ENCODE measurements around the gene ATP6V0C.

Gene ATP6V0C

DNA sequence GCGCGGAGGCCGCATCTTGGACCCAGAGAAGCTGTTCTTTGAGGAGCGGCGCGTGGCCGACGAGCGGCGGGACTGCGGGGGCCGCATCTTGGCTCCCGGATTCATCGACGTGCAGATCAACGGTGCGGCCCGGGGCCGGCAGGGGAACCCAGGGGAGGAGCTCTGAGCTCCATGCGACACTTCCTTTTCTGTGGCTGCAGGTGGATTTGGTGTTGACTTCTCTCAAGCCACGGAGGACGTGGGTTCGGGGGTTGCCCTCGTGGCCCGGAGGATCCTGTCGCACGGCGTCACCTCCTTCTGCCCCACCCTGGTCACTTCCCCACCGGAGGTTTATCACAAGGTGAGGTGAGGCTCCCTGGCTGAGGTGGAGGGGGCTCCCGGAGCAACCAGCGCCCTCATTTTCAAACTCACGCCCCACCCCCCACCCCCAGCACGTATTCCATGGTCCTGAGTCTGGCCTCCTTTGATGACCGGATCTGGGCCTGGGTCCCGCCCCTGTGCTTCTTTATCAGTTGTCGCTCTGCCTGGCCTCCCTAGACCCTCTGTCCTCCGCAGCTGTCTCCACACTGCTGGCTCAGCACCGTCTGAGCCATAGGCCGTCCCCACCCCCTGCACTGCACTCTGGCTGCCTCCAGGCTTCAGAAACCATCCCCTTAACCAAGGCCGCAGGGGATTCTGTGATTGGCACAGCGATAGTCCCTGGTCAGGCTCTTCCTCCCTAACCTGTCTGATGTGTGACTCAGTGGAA lies 7.2 kb downstream of the ATP6V0C start:
- peak overlapping the region; percentile 83 for H3K4me3 Mint-ChIP-seq
- H3K27ac Mint-ChIP-seq = peak overlapping the region; percentile 86
- H3K9me3 Mint-ChIP-seq = no peaks in the 10 kb centered on the region
- H3K27me3 Mint-ChIP-seq = no peaks in the 10 kb centered on the region
- peak; percentile 86 for ATAC-seq
- H3K36me3 Mint-ChIP-seq = peaks cover 47% of the 10 kb centered on the region
- peaks cover 66% of the 10 kb centered on the region for H3K4me1 Mint-ChIP-seq

DNA sequence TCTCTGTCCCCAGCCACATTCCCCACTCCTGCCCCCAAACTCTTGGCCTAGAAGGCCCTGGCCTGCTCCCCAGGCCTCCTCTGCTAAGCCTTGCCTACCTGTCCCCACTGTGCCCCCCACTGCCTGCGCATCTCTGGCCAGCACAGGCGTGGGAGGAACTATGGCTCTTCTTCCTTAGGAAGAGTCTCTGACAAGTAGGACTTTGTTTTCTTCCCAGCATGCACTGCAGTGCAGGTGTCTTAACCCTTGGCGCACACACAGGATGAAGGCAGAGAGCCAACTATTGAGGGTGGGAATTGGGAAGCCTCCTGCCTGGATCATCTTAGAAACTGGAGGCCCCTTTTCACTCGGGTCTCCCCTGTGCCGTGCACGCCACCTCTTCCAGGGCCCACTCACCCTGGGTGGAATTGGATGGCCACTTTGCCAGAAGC lies 10.1 kb downstream of the ATP6V0C start:
- Mint-ChIP-seq H3K27ac (peak overlapping the region; percentile 40), H3K4me1 (peaks cover 43% of the 10 kb centered on the region), H3K27me3 (no peaks in the 10 kb centered on the region), H3K36me3 (peaks cover 49% of the 10 kb centered on the region), H3K4me3 (no peak overlapping the region), H3K9me3 (no peaks in the 10 kb centered on the region)
- ATAC-seq = no peak

DNA sequence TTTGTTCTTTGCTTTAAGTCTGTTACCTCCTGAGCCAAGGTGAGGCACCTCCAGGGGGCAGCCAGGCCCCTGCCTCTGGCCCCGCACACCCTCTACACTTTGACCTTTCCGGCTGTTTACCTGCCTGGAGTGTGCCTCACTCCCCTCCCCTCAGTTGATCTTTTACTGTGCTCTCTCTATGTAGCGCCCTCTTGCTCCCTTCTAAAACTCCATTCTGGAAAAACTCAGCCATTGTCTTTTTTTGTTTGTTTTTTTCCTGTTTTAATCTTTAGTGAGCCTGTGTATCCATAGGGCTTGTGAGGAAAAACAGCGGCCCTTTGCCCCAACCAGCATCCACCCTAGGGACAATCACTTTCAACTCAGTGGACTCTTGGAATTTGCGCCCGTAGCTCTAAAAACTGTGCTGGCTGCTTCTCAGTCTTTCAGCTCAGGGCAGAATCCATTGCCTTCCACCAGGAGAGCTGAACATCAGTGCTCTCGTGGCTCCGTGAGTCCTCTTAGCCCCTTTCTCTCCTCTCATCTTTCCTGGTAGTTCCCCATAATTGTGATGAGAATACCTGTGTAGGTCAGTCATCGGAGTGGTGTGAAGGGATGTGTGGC lies 10.7 kb downstream of the ATP6V0C start:
- H3K27me3 Mint-ChIP-seq = no peaks in the 10 kb centered on the region
- no peaks in the 10 kb centered on the region for H3K9me3 Mint-ChIP-seq
- no peak for ATAC-seq
- H3K4me1 Mint-ChIP-seq = peaks cover 37% of the 10 kb centered on the region
- H3K27ac Mint-ChIP-seq = peak overlapping the region; percentile 40
- peaks cover 43% of the 10 kb centered on the region for H3K36me3 Mint-ChIP-seq
- H3K4me3 Mint-ChIP-seq = no peak overlapping the region

- ATAC-seq = no peak
- no peaks in the 10 kb centered on the region for H3K27me3 Mint-ChIP-seq
- no peak overlapping the region for H3K4me3 Mint-ChIP-seq
- H3K36me3 Mint-ChIP-seq = peaks cover 47% of the 10 kb centered on the region
- H3K4me1 Mint-ChIP-seq = peaks cover 39% of the 10 kb centered on the region
- no peak overlapping the region for H3K27ac Mint-ChIP-seq
- H3K9me3 Mint-ChIP-seq = no peaks in the 10 kb centered on the region
These were observed 12.4 kb downstream of the ATP6V0C start for GRCh38 chr16:2526135-2526534.

GRCh38 chr16:2527071-2527783 lies 13.5 kb downstream of the ATP6V0C start:
- no peak overlapping the region for H3K27ac Mint-ChIP-seq
- no peak overlapping the region for H3K4me3 Mint-ChIP-seq
- no peaks in the 10 kb centered on the region for H3K9me3 Mint-ChIP-seq
- no peaks in the 10 kb centered on the region for H3K27me3 Mint-ChIP-seq
- ATAC-seq = no peak
- peaks cover 47% of the 10 kb centered on the region for H3K36me3 Mint-ChIP-seq
- peaks cover 42% of the 10 kb centered on the region for H3K4me1 Mint-ChIP-seq

DNA sequence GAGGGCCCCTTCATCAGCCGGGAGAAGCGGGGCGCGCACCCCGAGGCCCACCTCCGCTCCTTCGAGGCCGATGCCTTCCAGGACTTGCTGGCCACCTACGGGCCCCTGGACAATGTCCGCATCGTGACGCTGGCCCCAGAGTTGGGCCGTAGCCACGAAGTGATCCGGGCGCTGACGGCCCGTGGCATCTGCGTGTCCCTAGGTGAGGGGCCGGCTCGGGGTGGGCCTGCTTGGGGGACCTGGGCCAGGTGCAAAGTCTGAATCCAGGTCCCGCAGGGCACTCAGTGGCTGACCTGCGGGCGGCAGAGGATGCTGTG lies 14.0 kb downstream of the ATP6V0C start:
- H3K9me3 Mint-ChIP-seq = no peaks in the 10 kb centered on the region
- no peaks in the 10 kb centered on the region for H3K27me3 Mint-ChIP-seq
- no peak for ATAC-seq
- H3K4me1 Mint-ChIP-seq = peaks cover 47% of the 10 kb centered on the region
- H3K27ac Mint-ChIP-seq = no peak overlapping the region
- H3K36me3 Mint-ChIP-seq = peaks cover 47% of the 10 kb centered on the region
- no peak overlapping the region for H3K4me3 Mint-ChIP-seq

DNA sequence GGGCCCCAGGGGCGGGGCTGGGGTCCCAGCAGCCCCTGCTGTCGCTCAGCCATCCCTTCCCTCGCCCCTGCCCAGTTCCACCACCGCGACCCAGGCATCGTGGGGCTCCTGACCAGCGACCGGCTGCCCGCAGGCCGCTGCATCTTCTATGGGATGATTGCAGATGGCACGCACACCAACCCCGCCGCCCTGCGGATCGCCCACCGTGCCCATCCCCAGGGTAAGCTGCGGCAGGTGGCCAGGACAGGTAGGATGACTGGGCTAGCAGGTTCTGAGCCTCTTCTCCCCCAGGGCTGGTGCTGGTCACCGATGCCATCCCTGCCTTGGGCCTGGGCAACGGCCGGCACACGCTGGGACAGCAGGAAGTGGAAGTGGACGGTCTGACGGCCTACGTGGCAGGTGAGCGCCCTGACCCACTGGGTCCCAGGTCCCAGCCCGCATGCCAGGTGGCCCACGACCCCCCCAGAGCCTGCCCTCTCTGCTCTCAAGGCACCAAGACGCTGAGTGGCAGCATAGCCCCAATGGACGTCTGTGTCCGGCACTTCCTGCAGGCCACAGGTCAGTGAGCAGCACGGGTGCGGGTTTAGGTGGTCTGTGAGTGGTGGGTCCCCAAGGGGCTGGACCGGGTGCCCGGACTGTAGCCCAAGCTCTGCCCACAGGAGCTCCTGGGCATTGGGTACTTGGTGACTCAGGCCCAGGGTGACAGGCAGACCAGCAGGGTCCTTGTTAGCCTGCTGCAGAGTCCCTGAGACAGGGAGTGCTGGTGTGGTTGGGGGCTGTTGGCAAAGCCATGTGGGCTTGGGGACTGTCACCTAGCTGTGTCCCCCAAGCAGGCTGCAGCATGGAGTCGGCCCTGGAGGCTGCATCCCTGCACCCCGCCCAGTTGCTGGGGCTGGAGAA lies 14.7 kb downstream of the ATP6V0C start:
- Mint-ChIP-seq H3K36me3 (peaks cover 44% of the 10 kb centered on the region), H3K27me3 (no peaks in the 10 kb centered on the region), H3K9me3 (no peaks in the 10 kb centered on the region), H3K4me3 (no peak overlapping the region), H3K4me1 (peaks cover 48% of the 10 kb centered on the region), H3K27ac (no peak overlapping the region)
- ATAC-seq = no peak

- Mint-ChIP-seq H3K27me3 (no peaks in the 10 kb centered on the region), H3K4me3 (no peak overlapping the region), H3K9me3 (no peaks in the 10 kb centered on the region), H3K27ac (peak overlapping the region; percentile 93), H3K36me3 (peaks cover 35% of the 10 kb centered on the region), H3K4me1 (peaks cover 39% of the 10 kb centered on the region)
- no peak for ATAC-seq
These were observed 15.5 kb downstream of the ATP6V0C start for GRCh38 chr16:2529061-2529931.

DNA sequence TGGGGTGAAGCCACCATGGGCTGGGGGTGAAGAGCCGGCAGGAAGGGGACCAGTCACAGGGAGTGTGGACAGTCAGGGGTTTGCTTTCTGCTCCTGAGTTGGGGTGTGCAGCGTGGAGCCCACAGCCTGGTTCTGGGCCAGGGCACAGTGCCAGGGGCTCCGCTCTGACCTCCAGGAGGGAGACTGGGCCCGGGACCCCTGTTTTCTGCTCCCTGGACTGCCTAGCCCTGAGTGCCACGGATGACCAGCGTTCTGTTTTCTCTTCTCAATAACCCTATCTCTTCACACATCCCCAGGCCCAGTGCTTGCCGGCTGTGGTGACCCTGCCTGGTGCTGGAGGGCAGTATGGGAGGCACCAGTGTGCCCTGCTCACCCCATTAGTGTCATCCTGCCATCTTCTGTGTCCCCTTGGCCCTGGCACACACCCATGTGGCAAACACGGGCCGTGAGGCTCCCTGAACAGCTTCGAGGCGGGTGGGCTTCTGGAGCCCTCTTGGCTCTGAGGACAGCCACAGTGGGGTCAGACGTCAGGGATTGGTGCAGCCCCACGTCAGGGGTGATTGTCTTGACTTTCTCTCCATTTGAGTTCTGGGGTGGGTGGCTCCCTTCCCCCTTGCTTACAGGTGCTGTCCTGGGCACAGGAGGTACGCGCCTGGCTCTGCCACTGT lies 16.3 kb downstream of the ATP6V0C start:
- no peaks in the 10 kb centered on the region for H3K27me3 Mint-ChIP-seq
- no peak for ATAC-seq
- peak overlapping the region; percentile 41 for H3K4me3 Mint-ChIP-seq
- peaks cover 27% of the 10 kb centered on the region for H3K36me3 Mint-ChIP-seq
- no peaks in the 10 kb centered on the region for H3K9me3 Mint-ChIP-seq
- H3K4me1 Mint-ChIP-seq = peaks cover 35% of the 10 kb centered on the region
- peak overlapping the region; percentile 93 for H3K27ac Mint-ChIP-seq

DNA sequence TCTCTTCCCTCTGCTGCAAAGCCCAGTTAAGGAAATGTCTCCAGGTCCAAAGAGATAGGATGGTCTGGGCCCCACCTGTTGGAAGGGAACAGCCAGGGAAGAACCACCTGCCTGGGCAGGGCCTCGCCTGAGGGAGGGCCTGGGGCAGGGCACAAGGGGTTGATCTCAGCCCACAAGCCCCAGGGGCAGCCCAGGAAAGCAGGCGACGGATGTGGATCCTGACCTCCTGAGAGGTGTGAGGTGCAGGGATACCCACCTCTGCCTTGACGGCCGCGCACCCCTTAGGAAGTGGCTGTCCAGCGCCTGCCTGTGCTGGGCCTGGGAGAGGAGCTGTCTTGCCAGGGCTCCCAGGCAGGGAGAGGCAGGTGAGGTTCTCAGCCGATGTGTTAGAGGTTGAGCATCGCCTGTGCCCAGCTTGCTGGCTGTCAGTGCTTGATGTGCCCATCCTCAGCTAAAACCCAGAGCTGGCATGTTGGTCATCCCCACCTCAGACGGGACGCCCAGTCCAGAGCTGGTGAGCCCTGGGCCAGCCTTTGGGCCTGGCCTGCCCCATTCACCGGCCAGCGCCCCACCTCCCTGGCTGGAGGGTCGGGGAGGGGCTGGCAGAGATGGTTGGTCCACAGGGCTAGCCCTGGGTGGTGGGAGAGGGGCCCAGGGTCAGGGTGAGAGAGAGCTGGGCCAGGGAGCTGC lies 17.0 kb downstream of the ATP6V0C start:
- H3K27ac Mint-ChIP-seq = peak overlapping the region; percentile 93
- H3K4me3 Mint-ChIP-seq = peak overlapping the region; percentile 97
- peaks cover 35% of the 10 kb centered on the region for H3K4me1 Mint-ChIP-seq
- no peaks in the 10 kb centered on the region for H3K9me3 Mint-ChIP-seq
- no peak for ATAC-seq
- H3K27me3 Mint-ChIP-seq = no peaks in the 10 kb centered on the region
- peaks cover 26% of the 10 kb centered on the region for H3K36me3 Mint-ChIP-seq

DNA sequence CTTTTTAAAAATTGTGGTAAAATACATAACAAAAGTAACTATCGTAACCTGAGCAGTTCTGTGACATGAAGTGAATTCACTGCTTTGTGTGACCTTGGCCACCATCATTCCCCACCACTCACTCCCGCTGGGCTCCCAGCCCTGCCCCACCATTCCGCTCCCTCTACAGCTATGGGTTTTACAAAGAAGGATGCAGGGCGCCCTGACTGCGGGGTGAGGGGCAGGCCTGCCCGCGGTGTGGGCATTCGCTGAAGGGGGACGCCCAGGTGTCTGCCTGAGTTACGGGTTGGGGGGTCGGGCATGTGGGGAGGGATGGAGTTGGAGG lies 17.6 kb downstream of the ATP6V0C start, which contains the start of gene CEMP1:
Gene CEMP1, minus strand, starts transcription at position 38 of the 325 bp plus-strand sequence. CDS start 335 bp downstream, outside the sequence.
- no peak for ATAC-seq
- H3K27ac Mint-ChIP-seq = peak within 1 kb of the TSS; percentile 93
- H3K4me3 Mint-ChIP-seq = peak within 1 kb of the TSS; percentile 97
- no peaks in the 10 kb centered on the region for H3K27me3 Mint-ChIP-seq
- H3K4me1 Mint-ChIP-seq = peaks cover 37% of the 10 kb centered on the region
- H3K9me3 Mint-ChIP-seq = no peaks in the 10 kb centered on the region
- peaks cover 20% of the 10 kb centered on the region for H3K36me3 Mint-ChIP-seq

DNA sequence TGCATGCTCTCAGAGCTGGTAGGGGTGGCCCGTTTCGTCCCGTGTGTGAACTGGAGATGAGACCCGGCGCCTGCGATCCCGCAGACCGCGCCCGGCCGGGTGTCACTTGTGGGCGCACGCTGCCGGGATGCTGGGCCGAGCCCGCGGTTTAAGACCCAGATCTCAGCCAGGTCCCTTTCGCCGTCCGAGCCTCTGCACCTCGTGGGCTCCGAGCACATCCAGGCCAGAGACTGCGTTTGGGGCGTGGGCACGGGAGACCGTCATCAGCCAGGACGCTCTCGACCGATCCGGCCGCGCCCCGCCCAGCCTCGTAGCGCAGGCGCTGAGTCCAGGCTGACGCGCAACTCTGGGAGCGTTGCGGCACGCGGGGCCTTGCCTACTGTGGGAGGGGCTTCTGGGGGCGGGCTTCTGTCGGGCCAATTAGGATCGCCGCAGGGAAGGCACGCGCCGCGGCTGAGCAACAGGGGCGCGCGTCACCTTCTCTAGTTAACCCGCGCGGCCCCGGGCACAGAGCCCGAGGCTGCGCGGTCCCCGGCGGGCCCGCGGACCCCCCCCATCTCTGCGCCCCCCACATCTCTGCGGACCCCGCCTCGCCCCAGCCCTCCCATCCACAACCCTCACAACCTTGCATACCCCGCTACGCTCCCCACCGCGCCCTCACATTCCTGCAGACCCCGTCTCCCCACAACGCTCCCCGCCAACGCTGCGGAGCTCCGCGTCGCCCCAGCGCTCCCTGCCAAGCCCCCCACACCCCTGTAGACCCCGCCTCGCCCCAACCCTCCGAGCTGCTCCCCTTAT lies 18.1 kb downstream of the ATP6V0C start:
- Mint-ChIP-seq H3K4me1 (peaks cover 42% of the 10 kb centered on the region), H3K36me3 (peaks cover 17% of the 10 kb centered on the region), H3K27ac (peak overlapping the region; percentile 93), H3K4me3 (peak overlapping the region; percentile 97), H3K27me3 (no peaks in the 10 kb centered on the region), H3K9me3 (no peaks in the 10 kb centered on the region)
- peak; percentile 96 for ATAC-seq

All from stimulated activated memory B cell treated with anti-CD40 and anti-IgM and Interleukin-4, amounts not matched to agents 10 μg/mL and 1 μg/mL and 100 μg/mL, for 72 hours (primary cell).